ENCODE data around the gene USH2A.

DNA sequence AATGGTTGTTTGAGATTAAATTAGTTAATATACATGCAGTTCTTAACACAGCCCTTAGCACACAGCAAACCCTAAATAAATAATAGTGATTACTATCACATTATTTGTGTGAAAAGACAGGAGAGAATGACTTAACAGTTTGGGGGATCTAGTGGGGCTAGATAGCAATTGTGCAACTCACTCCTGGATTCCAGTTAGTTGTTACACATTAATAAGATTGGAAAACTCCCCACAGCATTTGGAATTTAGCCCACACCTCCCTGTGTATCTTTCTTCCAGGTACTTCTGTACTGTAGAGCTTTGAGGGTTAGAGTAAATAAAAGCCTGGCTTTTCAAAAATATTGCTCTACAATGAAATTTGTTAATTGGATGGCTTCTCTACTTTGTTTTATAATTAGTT, 763.0 kb downstream of the USH2A start:
- TF ChIP-seq TAF1 (IDR thresholded peaks at IDR 0.05; ENCODE audit: low read depth) (no peak), RAD21 (IDR thresholded peaks at IDR 0.05; ENCODE audit: low read depth) (no peak)
- TF ChIP-seq, protein P1, sequence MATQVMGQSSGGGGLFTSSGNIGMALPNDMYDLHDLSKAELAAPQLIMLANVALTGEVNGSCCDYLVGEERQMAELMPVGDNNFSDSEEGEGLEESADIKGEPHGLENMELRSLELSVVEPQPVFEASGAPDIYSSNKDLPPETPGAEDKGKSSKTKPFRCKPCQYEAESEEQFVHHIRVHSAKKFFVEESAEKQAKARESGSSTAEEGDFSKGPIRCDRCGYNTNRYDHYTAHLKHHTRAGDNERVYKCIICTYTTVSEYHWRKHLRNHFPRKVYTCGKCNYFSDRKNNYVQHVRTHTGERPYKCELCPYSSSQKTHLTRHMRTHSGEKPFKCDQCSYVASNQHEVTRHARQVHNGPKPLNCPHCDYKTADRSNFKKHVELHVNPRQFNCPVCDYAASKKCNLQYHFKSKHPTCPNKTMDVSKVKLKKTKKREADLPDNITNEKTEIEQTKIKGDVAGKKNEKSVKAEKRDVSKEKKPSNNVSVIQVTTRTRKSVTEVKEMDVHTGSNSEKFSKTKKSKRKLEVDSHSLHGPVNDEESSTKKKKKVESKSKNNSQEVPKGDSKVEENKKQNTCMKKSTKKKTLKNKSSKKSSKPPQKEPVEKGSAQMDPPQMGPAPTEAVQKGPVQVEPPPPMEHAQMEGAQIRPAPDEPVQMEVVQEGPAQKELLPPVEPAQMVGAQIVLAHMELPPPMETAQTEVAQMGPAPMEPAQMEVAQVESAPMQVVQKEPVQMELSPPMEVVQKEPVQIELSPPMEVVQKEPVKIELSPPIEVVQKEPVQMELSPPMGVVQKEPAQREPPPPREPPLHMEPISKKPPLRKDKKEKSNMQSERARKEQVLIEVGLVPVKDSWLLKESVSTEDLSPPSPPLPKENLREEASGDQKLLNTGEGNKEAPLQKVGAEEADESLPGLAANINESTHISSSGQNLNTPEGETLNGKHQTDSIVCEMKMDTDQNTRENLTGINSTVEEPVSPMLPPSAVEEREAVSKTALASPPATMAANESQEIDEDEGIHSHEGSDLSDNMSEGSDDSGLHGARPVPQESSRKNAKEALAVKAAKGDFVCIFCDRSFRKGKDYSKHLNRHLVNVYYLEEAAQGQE (IDR thresholded peaks at IDR 0.05; ENCODE audit: low read depth) = no peak
